AG04449 (cell line): ENCODE data around the gene ISOC1.

Source experiments
- CTCF ChIA-PET: fragments of 350-600 bp; formaldehyde crosslinking; extraction: SDS; loops from one replicate; lab custom pipeline; 2021; ENCODE audit warnings: antibody characterized with exemption; lab: Yijun Ruan, JAX
- POLR2A ChIA-PET: fragments of 400-600, 350-600 bp; formaldehyde crosslinking; extraction: SDS; loops from one replicate; lab custom pipeline; 2020; ENCODE audit warnings: antibody characterized with exemption, inconsistent platforms; lab: Yijun Ruan, JAX
- DNase-seq: peaks from one replicate; pipeline ENCODE4 v3.0.0-alpha.2; 2010; ENCODE audit warnings: low read depth, low spot score
- H3K4me3 ChIP-seq: 2 replicates; pipeline ENCODE4 v1.5.1; 2011; ENCODE audit warnings: low read depth, mild to moderate bottlenecking, control low read depth, low read length
- CTCF ChIP-seq: IDR thresholded peaks from one replicate; pipeline ENCODE4 v1.5.1; 2011; ENCODE audit warnings: mild to moderate bottlenecking, moderate library complexity, low read length, control low read depth, inconsistent platforms; ENCODE audit not compliant: insufficient read depth; ENCODE audit errors: missing control alignments

ISOC1 gene

GRCh38 chr5:129125819-129126218 is 31.3 kb downstream of the ISOC1 start:
- TF ChIP-seq CTCF: no peak
- DNase-seq: no peak
- H3K4me3 ChIP-seq: no peak overlapping the region
- ChIA-PET CTCF (interaction anchor here (0.8 to 2.2 kb wide), 4 partner anchors 10 to 219 kb away, joined by 3 to 14 read pairs (median 6); partner anchors contain the start of gene ISOC1), POLR2A (no interaction called here)

- POLR2A ChIA-PET: no interaction called here
- CTCF ChIA-PET: no interaction called here
- TF ChIP-seq CTCF: no peak
- no peak overlapping the region for H3K4me3 ChIP-seq
- DNase-seq: no peak
Observed at GRCh38 chr5:129133553-129133952, 39.0 kb downstream of the ISOC1 start.

GRCh38 chr5:129135633-129136032 is 41.1 kb downstream of the ISOC1 start:
- ChIA-PET CTCF (no interaction called here), POLR2A (no interaction called here)
- H3K4me3 ChIP-seq: no peak overlapping the region
- no peak for DNase-seq
- no peak for TF ChIP-seq CTCF

GRCh38 chr5:129137637-129138036 is 43.1 kb downstream of the ISOC1 start:
- ChIA-PET CTCF (interaction anchor here (1.4 kb wide), 1 partner anchor 13 kb away, joined by 3 read pairs; no protein-coding TSS in a partner anchor), POLR2A (no interaction called here)
- no peak for DNase-seq
- no peak for TF ChIP-seq CTCF
- H3K4me3 ChIP-seq: no peak overlapping the region

- no peak for TF ChIP-seq CTCF
- POLR2A ChIA-PET: no interaction called here
- DNase-seq: no peak
- H3K4me3 ChIP-seq: no peak overlapping the region
- CTCF ChIA-PET: no interaction called here
Observed at GRCh38 chr5:129141078-129141477, 46.5 kb downstream of the ISOC1 start.

GRCh38 chr5:129141696-129142095 is 47.1 kb downstream of the ISOC1 start:
- TF ChIP-seq CTCF: no peak
- H3K4me3 ChIP-seq: no peak overlapping the region
- CTCF ChIA-PET: no interaction called here
- no peak for DNase-seq
- POLR2A ChIA-PET: no interaction called here
